Astrocyte of the cerebellum (primary cell): Measurements from ENCODE around the gene PRKCA.

Source experiments
- DNase-seq: peaks from one replicate; pipeline ENCODE4 v3.0.0-alpha.2; 2011; ENCODE audit warnings: low read depth
- H3K4me3 ChIP-seq: 2 replicates; pipeline ENCODE4 v1.5.1; 2011; ENCODE audit warnings: mild to moderate bottlenecking, low read depth, low read length, moderate library complexity
- CTCF ChIP-seq: IDR thresholded peaks from 2 replicates; pipeline ENCODE4 v1.5.1; 2012; ENCODE audit warnings: low read length, low read depth, moderate library complexity, mild to moderate bottlenecking; ENCODE audit errors: missing control alignments
- in situ Hi-C: cut with HindIII; loops from 2 replicates; pipeline ENCODE4 v1.10.0; 2017; ENCODE audit warnings: low sequenced_read_pairs

Gene PRKCA

GRCh38 chr17:66647391-66647983, 345.1 kb downstream of the PRKCA start:
- in situ Hi-C loops: no loop called here
- TF ChIP-seq CTCF: no peak
- DNase-seq: no peak
- H3K4me3 ChIP-seq: no peak overlapping the region

DNA sequence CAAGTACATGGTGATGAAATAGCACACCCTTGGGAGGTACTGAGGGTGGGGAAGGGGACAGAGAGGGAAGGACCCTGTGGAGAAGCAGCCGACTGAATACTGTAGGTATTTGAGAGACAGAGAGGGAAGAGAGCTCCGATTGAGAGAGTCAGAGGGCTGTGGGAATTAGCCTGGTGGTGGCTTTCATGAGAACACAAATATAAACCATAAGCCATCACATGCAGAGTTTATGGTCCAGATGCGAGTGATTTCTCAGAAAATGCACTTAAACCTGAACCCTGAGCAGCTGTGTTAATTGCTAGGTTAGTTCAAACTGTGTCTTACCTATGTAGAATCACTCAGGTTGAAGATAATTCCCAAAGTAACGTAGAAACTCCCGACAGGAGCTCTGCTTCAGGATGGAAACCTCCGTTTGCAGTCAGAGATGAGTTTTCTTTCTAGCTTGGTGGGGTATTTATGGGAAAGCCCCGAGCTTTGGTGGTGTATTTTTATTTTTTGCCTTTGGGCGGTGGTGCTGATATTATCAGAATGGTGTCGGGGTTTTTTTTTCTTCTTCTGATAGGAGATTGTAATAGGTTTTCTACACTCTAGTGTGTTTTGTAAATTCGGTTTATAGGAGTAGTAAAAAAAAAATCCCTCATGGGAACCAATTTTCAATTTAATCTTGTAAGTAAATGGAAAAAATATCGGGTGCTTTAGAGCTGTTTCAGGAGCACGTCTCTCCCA, 347.6 kb downstream of the PRKCA start:
- TF ChIP-seq CTCF: no peak
- in situ Hi-C loops: no loop called here
- DNase-seq: no peak
- H3K4me3 ChIP-seq: no peak overlapping the region

DNA sequence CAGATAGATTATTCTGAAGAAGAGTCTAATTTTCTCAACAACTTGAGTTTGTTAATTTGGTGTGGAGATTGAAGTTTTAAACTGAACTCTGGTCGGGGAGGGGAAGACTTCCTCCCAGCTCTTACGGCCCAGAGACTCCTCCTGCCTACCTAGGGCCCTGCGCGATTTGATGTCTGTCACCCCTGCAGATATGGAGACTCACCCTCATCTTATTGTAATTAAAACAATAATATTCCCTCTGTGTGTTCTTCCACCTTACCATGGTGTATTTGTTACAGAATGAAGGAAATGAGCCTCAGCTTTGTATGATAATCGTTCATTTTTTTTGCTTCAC, 348.1 kb downstream of the PRKCA start:
- no peak for TF ChIP-seq CTCF
- in situ Hi-C loops: no loop called here

DNA sequence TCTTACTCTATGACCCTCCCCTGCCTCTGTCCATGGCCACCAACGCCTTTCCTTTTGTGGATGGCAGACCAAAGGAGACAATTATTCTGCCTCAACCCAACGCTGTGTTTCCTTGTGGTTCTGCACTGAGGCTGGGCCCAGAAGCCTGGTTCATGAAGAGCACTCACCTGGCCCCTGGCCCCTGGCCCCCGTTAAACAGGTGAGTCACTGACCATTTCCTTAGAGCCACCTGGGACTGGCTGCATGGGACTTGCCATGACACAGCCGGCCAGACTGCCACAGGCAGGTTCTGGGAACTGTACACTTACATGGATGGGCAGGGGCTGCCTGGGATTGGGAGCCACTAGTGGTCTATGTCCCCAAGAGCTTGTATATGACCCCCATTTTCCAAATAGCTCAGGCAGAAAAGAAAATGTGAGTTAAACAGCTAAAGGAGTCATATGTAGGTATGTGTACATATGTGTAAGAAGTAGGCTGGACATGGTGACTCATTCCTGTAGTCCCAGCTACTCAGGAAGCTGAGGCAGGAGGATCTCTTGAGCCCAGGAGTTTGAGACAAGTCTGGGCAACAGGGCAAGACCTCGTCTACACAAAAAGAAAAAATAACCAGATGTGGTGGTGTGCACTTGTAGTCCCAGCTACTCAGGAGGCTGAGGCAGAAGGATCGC, 350.6 kb downstream of the PRKCA start:
- in situ Hi-C loops: no loop called here
- no peak for DNase-seq
- TF ChIP-seq CTCF: no peak
- H3K4me3 ChIP-seq: no peak overlapping the region

More for the DNA sequence above, 348.1 kb downstream of the PRKCA start:
- no peak for DNase-seq
- H3K4me3 ChIP-seq: no peak overlapping the region

- H3K4me3 ChIP-seq: no peak overlapping the region
- no peak for TF ChIP-seq CTCF
- DNase-seq: no peak
- in situ Hi-C loops: no loop called here
Measured at GRCh38 chr17:66654106-66654740, 351.8 kb downstream of the PRKCA start.

DNA sequence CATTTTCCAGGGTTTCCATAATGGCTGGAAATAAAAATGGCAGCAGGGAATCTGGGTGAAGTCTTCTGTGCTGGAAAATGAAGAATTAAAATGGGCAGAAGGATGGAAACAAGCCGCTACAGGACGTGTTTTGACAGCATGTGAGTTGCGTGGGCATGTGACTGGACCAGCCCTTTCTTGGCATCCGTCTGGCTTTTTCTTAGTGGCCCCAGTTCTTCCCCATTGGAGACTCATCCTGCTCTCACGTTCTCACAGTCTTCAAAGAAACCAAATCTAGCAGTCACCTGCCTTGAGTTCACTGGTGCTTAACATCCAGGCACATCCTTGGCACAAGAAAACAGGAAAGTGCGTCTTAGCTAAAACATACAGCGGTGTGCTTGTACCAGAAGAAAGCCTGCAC, 352.4 kb downstream of the PRKCA start:
- H3K4me3 ChIP-seq: no peak overlapping the region
- TF ChIP-seq CTCF: no peak
- in situ Hi-C loops: no loop called here
- DNase-seq: no peak
